Natural killer cell (primary cell): ENCODE results near the gene UBE2I. TPM values are rescaled to one million over a fixed set of nuclear protein-coding genes. Genes with fewer than 3 reads are reported as not detected.
A peak's percentile ranks its signal among the peaks of the same experiment; 100 is the strongest.

Experiments
- ATAC-seq, 3 donors: fragments of 150-1000 bp in 2 of 3; fragments of 200-7000 bp in 1 of 3; cut with Tn5 transposase; 1 replicate in 1 of 3; 2 replicates in 2 of 3; pipeline ENCODE4 v1.10.0; 2021; ENCODE audit warnings: mild to moderate bottlenecking in 2 of 3, moderate library complexity in 2 of 3
- DNase-seq, 2 donors: peaks; one replicate each; pipeline versions ENCODE4 v3.0.0 to v3.0.0-alpha.2; 2013 to 2021; ENCODE audit warnings: mixed read lengths in 1 of 2
- H3K27ac ChIP-seq: one replicate; pipeline ENCODE4 v1.5.1; 2013; ENCODE audit warnings: mild to moderate bottlenecking, low read length
- H3K27me3 ChIP-seq: one replicate; pipeline ENCODE4 v1.6.1; 2013; ENCODE audit warnings: low read length; ENCODE audit not compliant: control insufficient read depth, insufficient read depth
- H3K36me3 ChIP-seq: one replicate; pipeline ENCODE4 v1.6.1; 2013; ENCODE audit warnings: low read length; ENCODE audit not compliant: control insufficient read depth, insufficient read depth
- H3K4me1 ChIP-seq: one replicate; pipeline ENCODE4 v1.6.1; 2013; ENCODE audit warnings: low read length; ENCODE audit not compliant: control insufficient read depth, insufficient read depth
- H3K4me3 ChIP-seq: one replicate; pipeline ENCODE4 v1.5.1; 2013; ENCODE audit warnings: low read length
- H3K9me3 ChIP-seq: one replicate; pipeline ENCODE4 v1.6.1; 2013; ENCODE audit warnings: low read length; ENCODE audit not compliant: control insufficient read depth, insufficient read depth
- H3K27ac Mint-ChIP-seq, 2 donors: one replicate each; pipeline ENCODE4 v1.8.0; 2022; ENCODE audit warnings: mild to moderate bottlenecking in 2 of 2, mixed read lengths in 2 of 2, moderate library complexity in 1 of 2
- H3K27me3 Mint-ChIP-seq, 2 donors: one replicate each; pipeline ENCODE4 v1.8.0; 2022; ENCODE audit warnings: low read depth in 2 of 2, mixed read lengths in 2 of 2
- H3K36me3 Mint-ChIP-seq: one replicate; pipeline ENCODE4 v1.8.0; 2022; ENCODE audit warnings: mixed read lengths
- H3K4me1 Mint-ChIP-seq, 2 donors: one replicate each; pipeline ENCODE4 v1.8.0; 2022; ENCODE audit warnings: mixed read lengths in 2 of 2
- H3K4me3 Mint-ChIP-seq: one replicate; pipeline ENCODE4 v1.8.0; 2022; ENCODE audit warnings: mild to moderate bottlenecking, moderate library complexity, mixed read lengths
- H3K9me3 Mint-ChIP-seq, 2 donors: one replicate each; pipeline ENCODE4 v1.8.0; 2022; ENCODE audit warnings: mixed read lengths in 2 of 2
- CTCF ChIP-seq: fragments of 200-600 bp; IDR thresholded peaks from one replicate; pipeline ENCODE4 v1.8.0; 2022; ENCODE audit warnings: antibody characterized with exemption
- WGBS: methylation state at CpG from one replicate; pipeline ENCODE4 v1.1.7; 2013; ENCODE audit warnings: missing lambda C conversion rate; ENCODE audit not compliant: insufficient coverage; 5-methylcytosine and 5-hydroxymethylcytosine counted together
- intact Hi-C: fragments of 100-400 bp; cut with micrococcal nuclease; formaldehyde crosslinking; loops from one replicate; pipeline ENCODE4 v1.14.2; 2022
- total RNA-seq, 4 donors: library from RNA; stranded (reverse); fragments of 120-200 nt in 1 of 4; gene quantifications; one replicate each; pipeline versions ENCODE4 v1.2.3 to v1.2.4, GENCODE V29; 2013 to 2022

Gene UBE2I
- total RNA-seq, 3 donors from 2014 or later (not counting 1 experiment from before 2014, with no cell fraction given) = 367 to 412 (median 383) TPM

- no peak overlapping the region for H3K27ac ChIP-seq
- Mint-ChIP-seq H3K4me3 (no peak overlapping the region), H3K9me3 (no peaks in the 10 kb centered on the region), H3K27ac (peak overlapping the region in 1 of 2 donors; percentile 46), H3K36me3 (peaks cover 6% of the 10 kb centered on the region), H3K27me3 (no peaks in the 10 kb centered on the region), H3K4me1 (peaks cover 33 to 46% of the 10 kb centered on the region in 2 donors)
- no peak for TF ChIP-seq CTCF
- no peaks in the 10 kb centered on the region for H3K9me3 ChIP-seq
- H3K4me1 ChIP-seq = peaks cover 44% of the 10 kb centered on the region
- intact Hi-C loops = no loop called here
- no peak overlapping the region for H3K4me3 ChIP-seq
- DNase-seq = no peak
- H3K36me3 ChIP-seq = peaks cover 66% of the 10 kb centered on the region
- no peak for ATAC-seq
- WGBS = 93% methylated on average over 28 of the region's 28 CpGs
- H3K27me3 ChIP-seq = no peaks in the 10 kb centered on the region
Observed at GRCh38 chr16:1314399-1315068, 5.1 kb downstream of the UBE2I start.

GRCh38 chr16:1315081-1316032 lies 5.9 kb downstream of the UBE2I start:
- no peak overlapping the region for H3K4me3 ChIP-seq
- H3K27me3 Mint-ChIP-seq = no peaks in the 10 kb centered on the region
- peak overlapping the region in 1 of 2 donors; percentile 34 for H3K27ac Mint-ChIP-seq
- no peak for ATAC-seq
- DNase-seq = no peak
- intact Hi-C loops = no loop called here
- TF ChIP-seq CTCF = no peak
- H3K4me3 Mint-ChIP-seq = no peak overlapping the region
- no peaks in the 10 kb centered on the region for H3K9me3 Mint-ChIP-seq
- H3K36me3 Mint-ChIP-seq = peaks cover 6% of the 10 kb centered on the region
- H3K27me3 ChIP-seq = no peaks in the 10 kb centered on the region
- H3K4me1 Mint-ChIP-seq = peaks cover 28 to 41% of the 10 kb centered on the region in 2 donors
- peaks cover 41% of the 10 kb centered on the region for H3K4me1 ChIP-seq
- H3K36me3 ChIP-seq = peaks cover 74% of the 10 kb centered on the region
- H3K27ac ChIP-seq = no peak overlapping the region
- 88% methylated on average over 46 of the region's 46 CpGs for WGBS
- no peaks in the 10 kb centered on the region for H3K9me3 ChIP-seq

- no peak overlapping the region for H3K27ac ChIP-seq
- 95% methylated on average over 14 of the region's 14 CpGs for WGBS
- H3K27ac Mint-ChIP-seq = no peak overlapping the region
- H3K27me3 Mint-ChIP-seq = no peaks in the 10 kb centered on the region
- no peak for ATAC-seq
- H3K4me1 Mint-ChIP-seq = peaks cover 22 to 34% of the 10 kb centered on the region in 2 donors
- H3K36me3 ChIP-seq = peaks cover 81% of the 10 kb centered on the region
- H3K9me3 ChIP-seq = no peaks in the 10 kb centered on the region
- intact Hi-C loops = no loop called here
- H3K27me3 ChIP-seq = no peaks in the 10 kb centered on the region
- H3K4me3 ChIP-seq = no peak overlapping the region
- H3K4me1 ChIP-seq = peaks cover 35% of the 10 kb centered on the region
- H3K36me3 Mint-ChIP-seq = peaks cover 6% of the 10 kb centered on the region
- H3K9me3 Mint-ChIP-seq = no peaks in the 10 kb centered on the region
- TF ChIP-seq CTCF = no peak
- DNase-seq = no peak
- no peak overlapping the region for H3K4me3 Mint-ChIP-seq
Observed at GRCh38 chr16:1316033-1316405, 6.6 kb downstream of the UBE2I start.
